GM18507 (cell line): Measurements from ENCODE around the gene NQO1.
A peak's percentile ranks its signal among the peaks of the same experiment; 100 is the strongest.
"Not testable (repeated sequence)": the region's sequence is repeated elsewhere in the genome, so short reads cannot be mapped to it uniquely, and the experiment has no call there.

Source experiments
- DNase-seq: peaks from one replicate; pipeline ENCODE4 v3.0.0; 2011; ENCODE audit warnings: low read depth; ENCODE audit not compliant: insufficient read length; ENCODE audit errors: extremely low spot score
- FAIRE-seq: peaks from 2 replicates; lab custom pipeline; 2011; peaks lifted over from hg19 to GRCh38; lab: Jason Lieb, UNC

The NQO1 gene

GRCh38 chr16:69726313-69727060 lies at the start of gene NQO1:
TSS of gene NQO1 (minus strand) at chr16:69726560. CDS start at chr16:69726439, 121 bp downstream.
- FAIRE-seq (peak; percentile 90), DNase-seq (peak; percentile 95)

- FAIRE-seq (no peak), DNase-seq (no peak)
These were observed 49.2 kb upstream of the NQO1 start for GRCh38 chr16:69775563-69775962.

GRCh38 chr16:69773260-69773947 lies 47.0 kb upstream of the NQO1 start:
- no peak for FAIRE-seq

DNA sequence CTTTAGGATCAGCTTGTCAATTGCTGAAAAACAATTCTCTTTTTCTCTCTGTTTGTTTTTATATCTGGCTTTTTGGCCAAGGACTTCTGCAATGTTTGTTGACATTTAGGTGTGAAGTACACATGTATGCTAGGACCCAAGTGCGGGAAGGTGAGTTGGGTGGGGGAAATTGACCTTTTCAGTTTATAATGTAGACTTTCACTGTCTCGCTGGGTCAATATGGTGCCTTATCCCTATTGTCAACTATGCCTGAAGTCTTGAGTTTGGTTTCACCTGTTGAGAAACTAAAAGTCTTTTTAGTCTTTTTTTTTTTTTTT lies 45.2 kb upstream of the NQO1 start:
- FAIRE-seq = no peak

More at GRCh38 chr16:69773260-69773947, 47.0 kb upstream of the NQO1 start:
- DNase-seq = no peak

GRCh38 chr16:69769404-69769803 lies 43.0 kb upstream of the NQO1 start:
- DNase-seq = no peak
- no peak for FAIRE-seq

More for the DNA sequence above, 45.2 kb upstream of the NQO1 start:
- no peak for DNase-seq

GRCh38 chr16:69768666-69769065 lies 42.3 kb upstream of the NQO1 start:
- no peak for DNase-seq
- no peak for FAIRE-seq

- no peak for DNase-seq
- FAIRE-seq = no peak
These were observed 41.3 kb upstream of the NQO1 start for GRCh38 chr16:69767459-69768229.

GRCh38 chr16:69763599-69763942 lies 37.2 kb upstream of the NQO1 start:
- FAIRE-seq (no peak), DNase-seq (no peak)

DNA sequence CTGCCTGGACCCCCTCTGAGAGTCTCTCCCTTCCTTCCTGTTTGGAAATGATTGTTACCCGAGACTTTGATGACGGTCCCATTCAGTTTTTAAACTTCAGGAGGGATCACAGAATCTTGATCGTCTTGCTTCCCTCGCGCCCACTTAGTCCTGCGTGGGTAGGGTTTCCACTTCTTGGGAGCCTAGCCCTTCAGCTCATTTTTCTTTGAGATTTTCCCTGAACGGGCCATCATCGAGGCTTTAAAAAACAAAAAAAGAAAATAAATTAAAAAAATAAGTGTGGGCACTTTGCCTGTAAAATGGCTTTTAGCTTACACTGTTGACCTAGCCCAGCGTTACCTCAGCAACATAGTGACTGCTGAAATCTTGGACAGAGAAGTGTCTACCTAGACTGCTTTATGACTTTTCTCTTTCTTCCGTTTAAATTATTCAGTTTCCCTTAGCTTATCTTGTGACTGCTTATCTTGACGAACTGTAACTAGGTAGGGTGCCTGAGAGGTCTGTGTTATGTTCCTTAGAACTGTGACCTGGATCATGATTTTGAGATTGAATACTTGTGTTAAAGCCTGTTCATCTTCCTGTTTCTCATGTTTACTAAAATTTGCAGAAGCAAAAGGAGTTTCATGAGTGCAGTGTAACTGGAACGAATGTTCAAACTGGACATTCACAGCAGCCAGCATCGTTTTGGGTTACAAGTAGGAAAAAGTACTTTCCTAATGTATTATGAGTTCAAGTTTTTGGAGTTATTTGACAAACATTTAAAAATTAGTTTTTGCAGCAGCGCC lies 36.6 kb upstream of the NQO1 start:
- FAIRE-seq = peak; percentile 64
- DNase-seq = no peak

DNA sequence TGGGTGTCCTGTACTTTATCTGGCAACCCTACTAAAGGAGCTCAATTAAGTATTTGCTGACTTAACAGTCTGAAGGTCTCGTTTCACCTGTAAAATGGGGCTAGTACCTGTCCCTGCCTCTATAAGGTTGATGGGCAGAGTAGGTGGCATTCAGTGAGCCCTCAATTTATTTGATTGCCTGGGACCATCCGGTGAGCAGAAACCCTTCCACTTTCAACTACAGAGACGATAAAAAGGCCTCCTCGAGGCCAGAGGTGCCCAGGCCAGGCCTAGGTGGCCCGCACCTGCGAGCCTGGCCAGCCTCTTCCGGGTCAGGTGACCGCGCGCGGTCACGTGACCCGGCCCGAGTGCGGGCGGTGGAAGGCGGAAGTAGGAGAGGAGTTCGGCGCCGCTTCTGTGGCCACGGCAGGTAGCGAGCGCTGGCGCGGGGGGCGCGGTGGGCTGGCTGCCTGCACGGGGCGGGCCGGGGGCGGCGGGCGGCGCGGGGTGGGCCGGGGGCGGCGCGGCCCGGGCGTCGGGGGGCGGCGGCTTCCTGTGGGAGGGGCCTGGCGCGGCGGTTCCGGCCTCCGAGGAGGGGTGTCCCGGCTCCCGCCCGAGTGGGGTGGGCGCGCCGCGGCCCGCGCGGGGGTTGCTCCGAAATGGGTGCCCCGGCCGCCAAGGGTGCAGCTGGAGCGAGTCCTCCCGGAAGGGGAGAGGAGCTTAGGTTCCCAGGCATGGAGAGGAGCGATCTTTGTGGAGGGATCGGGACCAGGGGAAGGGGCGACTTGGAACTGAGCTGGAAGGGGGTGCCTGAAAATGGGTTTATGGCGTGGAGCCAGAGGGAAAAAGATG lies 35.8 kb upstream of the NQO1 start, which contains the start of gene WWP2:
TSS of gene WWP2 (plus strand) at position 350 of the 831 bp plus-strand sequence. CDS start 24,679 bp downstream, outside the sequence.
- DNase-seq (peak; percentile 67), FAIRE-seq (peak; percentile 26)

- not testable (repeated sequence) for DNase-seq, FAIRE-seq
These were observed 31.0 kb upstream of the NQO1 start for GRCh38 chr16:69757375-69757774.

GRCh38 chr16:69756705-69757104 lies 30.3 kb upstream of the NQO1 start:
- DNase-seq (no peak), FAIRE-seq (no peak)

DNA sequence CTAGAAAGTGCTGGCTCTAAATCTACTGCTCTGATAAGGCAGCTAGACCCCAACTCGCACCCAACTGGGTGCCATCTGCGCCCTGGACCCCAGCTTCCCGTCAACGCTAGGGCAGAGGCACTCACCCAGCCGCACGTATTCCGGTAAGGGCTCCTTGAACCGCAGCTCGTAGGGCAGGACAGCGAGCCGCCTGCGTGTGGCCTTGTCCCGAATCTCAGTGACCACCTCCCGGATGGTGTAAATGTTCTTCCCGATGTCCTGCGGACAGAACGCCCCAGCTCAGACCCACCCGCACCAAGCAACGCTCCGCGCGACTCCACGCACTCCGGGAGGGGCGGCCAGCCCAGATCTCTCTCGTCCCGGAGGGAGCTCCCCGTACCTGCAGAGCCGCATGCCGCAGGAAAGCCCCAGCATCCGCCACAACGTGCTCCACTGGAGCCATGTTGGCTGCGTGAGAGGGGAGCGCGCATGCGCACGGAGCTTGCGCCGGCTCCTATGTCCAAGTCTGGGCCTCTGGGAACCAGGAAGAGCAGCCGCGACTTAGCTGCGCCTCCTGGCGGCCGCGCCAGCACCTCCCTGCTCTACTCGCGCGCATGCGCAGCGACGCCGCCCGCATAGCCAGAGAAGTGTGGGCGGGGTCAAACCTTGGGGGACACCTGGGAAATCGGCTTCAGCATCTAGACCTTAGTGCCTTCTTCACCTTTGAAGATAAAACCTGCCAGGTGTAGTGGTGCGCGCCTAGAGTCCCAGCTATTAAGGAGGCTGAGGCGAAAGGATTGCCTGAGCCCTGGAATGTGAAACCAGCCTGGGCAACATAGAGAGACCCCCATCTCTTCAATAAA lies 28.3 kb upstream of the NQO1 start, which contains the start of gene NOB1:
TSS of gene NOB1 (minus strand) at position 458 of the 842 bp plus-strand sequence. CDS start at position 442, 16 bp downstream.
- DNase-seq = peak; percentile 92
- FAIRE-seq = peak; percentile 88

- no peak for DNase-seq
- FAIRE-seq = no peak
These were observed 27.7 kb upstream of the NQO1 start for GRCh38 chr16:69754143-69754468.

- DNase-seq (no peak), FAIRE-seq (no peak)
These were observed 22.5 kb upstream of the NQO1 start for GRCh38 chr16:69748694-69749345.

- DNase-seq (no peak), FAIRE-seq (no peak)
These were observed 20.8 kb upstream of the NQO1 start for GRCh38 chr16:69747115-69747514.

DNA sequence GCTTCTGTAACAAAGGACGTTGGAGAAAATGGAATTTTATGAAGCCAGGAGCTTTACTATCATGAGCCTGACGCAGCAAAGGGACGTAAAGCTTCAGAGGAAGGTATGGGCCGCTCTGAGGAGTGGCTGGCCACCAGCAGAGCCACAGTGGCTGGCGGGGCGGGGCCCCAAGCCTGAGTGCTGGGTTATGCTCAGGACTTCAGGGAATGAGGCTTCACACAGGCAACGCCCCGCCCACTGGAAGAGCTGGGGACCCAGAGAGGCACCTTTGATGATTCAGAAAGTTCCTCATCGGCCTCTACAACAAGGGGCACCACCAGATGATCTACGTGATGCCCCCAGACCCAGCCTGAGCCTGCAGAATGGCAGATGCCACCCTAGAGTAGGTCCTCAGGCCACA lies 19.6 kb upstream of the NQO1 start:
- FAIRE-seq (no peak), DNase-seq (no peak)
